HG03575 (cell line): ENCODE results near the gene SERINC3.

Source experiments
- ATAC-seq: cut with Tn5 transposase; IDR thresholded peaks from one replicate; pipeline ENCODE4 v1.9.1; 2021; ENCODE audit not compliant: unreplicated experiment, insufficient number of reproducible peaks, low FRiP score; ENCODE audit errors: extremely low read depth

SERINC3 gene

DNA sequence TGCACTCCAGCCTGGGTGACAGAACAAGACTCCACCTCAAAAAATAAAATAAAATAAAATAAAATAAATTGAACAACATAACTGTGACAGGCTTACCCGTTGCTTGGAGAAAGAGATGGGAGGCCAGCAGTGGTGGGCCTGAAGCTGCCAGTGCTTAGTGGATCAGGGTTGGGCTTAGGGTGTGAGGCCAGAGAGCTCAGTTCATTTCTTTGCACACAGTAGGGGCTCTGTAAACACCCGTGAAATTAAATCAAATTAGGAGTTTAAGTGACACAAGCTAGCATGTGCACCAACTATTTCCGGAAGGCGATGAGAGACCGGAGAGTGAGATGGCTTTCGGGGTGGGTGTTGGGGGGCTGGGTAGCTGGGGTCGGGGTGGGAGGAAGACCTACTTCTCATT is 72.0 kb downstream of the SERINC3 start:
- no peak for ATAC-seq

DNA sequence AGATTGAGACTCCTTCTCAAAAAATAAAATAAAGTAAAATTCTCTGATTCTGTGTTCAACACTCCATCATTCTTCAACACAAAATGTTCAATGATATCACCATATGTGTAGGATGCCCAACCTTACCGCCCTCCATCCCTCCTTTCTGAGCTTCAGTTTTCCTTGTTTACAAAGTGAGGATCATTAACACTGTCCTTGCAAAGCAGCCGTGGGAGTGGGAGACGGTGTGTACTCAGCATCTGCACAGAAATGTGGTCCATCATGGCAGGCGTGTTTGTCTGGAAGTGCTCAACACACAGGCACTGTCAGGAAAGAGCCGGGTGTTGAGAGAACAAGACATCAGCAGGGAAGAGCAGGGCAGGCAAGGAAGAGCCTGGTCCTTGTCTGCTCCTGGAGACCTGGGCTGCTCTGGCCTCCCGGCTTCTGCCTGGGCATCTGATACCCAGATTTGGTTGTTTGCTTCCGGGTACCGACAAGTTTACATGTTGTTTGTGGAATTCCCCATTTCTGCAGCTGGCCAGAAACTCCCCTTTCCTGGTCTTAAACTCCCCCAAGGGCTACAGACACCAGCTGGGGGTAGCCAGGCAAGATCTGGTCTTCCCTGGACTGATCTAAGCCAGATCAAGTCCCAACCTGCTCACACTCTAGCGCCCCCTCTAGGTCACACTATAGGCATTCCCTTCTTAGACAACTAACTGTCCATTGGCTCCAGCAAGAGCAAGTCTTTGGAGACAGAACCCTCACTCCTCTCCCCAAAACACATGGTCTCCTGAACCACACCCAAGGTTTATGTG is 72.9 kb downstream of the SERINC3 start:
- ATAC-seq = no peak

GRCh38 chr20:44447827-44448419 is 73.9 kb downstream of the SERINC3 start:
- ATAC-seq = no peak
